ENCODE results near the gene HSF5.
"Not testable (repeated sequence)": the region's sequence is repeated elsewhere in the genome, so short reads cannot be mapped to it uniquely, and the experiment has no call there.

The HSF5 gene

DNA sequence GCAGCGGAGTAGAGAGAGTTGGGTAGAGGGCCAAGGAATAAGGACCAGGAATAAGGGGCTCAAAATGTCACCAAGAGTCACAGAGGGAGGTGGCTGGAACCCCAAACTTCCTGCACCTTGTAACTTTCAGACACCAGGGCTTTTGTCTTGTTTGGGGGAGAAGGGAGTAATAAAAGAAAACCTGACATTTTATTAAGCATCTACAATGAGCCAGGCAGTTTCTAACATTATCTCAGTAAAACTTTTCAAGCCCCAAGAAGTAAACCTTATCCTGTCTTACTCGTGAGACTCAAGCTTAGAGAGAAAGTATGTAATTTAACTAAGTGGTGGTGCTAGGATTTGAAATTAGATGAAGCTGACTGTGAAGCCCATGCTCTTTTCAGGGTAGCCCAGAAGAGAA, 27.1 kb upstream of the HSF5 start:
- no peak for DNase-seq

DNA sequence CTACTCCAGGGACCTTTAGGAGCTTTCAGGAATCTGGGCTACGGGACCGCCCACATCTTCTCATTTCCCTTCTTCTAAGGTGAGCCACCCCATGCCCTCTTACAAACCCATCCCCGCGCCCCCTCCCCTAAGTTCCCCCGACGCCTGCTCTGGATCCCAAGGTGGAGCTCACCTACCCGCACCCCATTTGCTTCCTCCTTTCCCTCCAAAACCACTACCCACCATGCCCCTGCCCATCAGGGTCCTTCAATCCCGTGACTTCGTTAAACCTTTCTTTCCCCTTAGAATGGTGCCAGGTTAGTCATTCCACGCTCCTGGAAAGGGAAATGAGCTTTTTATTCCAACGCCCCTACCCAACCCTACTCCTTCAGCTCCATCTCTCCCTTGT, 26.6 kb upstream of the HSF5 start:
- DNase-seq, result no peak

DNA sequence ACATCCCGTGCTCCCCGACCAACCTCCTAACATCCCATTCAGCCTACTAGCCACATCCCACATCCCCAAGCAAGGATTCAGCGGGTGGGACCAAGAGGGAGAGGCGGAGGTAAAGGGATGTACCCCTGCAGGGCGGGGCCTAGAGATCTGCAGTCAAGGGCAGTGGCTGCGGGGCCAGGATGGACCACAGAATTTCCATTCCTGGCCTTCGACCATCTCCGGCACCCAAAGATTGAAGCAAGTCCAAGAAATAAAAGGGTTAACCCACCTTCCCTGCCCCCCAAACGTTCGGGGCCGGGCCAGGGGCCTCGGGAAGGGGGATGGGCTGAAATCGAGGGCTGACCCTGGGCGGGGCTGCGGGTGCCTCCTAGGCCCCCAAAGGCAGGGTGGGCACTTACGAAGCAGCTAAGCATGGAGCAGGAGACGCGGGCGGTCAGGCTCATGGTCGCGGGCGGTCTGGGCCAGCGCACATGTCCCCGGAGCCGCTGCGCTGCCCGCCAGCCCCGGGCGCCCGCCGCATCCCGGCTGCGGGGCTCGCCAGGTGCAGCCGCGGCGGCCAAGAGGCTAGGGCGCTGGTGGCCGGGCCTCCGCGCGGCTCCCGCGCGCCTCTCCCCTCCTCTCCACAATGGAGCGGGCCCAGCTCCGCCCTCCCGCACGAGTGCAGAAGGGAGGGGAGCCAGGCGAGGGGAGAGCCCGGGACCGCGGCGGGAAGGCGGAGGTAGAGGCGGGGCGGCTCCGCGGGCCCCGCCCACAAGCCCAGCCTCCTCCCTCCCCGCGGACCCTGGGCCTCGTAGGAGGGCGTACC, 26.0 kb upstream of the HSF5 start, which contains the start of gene MTMR4:
Gene MTMR4, minus strand, starts transcription at position 674 of the 805 bp plus-strand sequence. Its CDS starts 231 bp downstream, at position 443.
- peak; percentile 87 for DNase-seq

DNA sequence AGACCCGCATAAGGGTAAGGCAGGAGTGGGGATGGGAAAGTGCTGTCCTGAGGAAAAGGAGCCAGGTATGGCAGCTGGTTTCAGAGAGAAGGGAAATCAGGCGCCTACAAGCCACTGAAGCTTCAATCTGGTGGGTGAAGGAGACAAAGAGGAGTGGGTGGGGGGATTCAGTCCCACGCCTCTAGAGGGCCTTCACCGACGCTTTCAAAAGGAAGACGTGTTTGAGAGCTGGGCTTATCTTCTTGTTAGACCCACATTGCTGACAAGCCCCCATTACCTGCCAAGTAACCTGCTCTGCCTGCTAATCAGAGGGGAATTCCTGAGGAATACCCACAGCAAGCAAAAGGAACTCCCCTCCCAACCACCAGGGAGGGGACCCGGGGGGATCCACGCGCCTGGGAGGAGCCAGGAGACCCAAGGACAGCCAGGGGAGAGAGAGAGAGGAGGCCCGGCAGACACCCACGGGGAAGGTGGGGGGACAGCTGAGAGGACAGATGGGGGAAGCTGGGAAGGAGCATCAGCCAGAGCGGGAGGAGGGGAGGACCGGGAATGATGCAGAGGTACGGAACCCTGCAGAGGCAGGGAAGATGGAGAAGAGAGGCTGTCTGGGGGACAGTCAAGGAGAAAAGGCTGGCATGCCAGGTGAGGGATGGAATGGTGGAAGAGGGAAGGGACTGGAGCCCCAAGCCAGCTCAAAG, 25.2 kb upstream of the HSF5 start:
- DNase-seq, result peak; percentile 22

DNA sequence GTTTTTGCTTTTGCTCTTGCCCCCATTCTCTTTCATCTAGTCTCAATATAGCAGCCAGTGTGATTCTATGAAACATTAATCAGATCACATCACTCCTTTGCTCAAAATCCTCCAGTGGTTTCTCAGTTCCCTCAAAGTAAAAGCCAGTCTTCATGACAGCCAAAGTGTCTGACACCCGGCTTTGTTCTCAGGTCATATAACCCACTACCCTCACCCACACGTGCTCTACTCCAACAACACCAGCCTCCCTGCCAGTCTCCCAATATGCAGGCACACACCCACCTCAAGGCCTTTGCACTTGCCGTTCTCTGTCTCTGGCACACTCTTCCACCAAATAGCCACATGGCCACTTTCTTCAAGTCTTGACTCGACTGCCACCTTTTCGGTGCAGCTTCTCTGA, 21.9 kb upstream of the HSF5 start:
- no peak for DNase-seq

DNA sequence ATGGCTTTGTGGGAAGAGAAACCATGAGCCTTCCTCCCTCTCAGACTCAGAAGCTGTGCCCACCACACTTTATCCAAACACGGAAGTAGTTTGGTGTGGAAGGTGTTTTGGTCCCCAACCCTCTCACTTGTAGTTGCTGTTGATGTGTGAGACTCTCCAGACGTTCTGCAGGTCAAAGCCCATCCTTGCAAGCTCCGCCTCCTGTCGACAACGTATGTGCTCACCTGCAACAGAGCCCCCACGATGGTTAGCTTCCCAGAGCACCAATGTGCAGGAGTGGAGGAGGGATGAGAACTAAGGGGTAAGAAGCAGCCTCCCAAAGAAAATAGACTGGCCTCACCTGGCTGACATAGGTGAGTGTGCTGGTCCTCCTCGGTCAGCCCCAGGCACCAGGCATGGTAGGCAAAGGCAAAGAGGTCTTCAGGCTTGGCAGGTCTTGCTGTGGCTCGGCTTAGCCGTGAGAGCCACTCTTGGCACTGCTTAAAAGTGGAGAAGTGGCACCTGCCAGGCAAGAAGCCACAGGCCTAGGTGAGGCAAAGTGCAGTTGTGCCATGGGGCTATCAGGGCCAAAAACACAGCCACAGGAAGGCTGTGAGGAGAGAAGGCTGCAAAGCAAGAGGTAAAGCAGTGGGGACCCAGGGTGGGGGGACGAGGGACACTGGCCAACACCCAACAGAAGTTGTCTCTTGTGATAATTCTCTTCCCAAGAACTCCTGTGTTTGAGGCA, 20.3 kb upstream of the HSF5 start:
- DNase-seq, result no peak

DNA sequence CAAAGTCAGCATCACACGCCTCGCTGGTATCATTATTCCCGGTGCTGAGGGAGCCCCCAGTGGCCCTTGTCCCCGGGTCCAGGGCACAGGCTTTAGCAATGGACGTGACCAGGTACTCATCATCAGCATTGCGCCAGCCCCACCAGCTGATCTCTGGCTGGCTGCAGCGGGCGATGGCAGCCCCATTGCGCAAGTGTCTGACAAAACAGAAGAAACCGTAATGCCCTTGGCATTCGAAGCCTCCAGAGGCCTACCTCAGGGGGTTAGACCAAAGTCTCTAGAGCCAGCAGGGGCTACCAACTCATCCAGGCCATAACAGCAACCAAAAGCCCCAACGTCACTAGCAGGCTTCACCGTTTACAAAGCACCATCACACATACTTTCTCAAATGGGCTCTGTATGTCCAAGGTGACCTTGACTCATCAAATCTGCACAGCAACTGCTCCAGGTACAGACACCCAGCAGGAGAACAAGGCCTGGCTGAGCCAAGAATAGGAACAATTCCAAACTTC, 19.0 kb upstream of the HSF5 start:
- DNase-seq, result no peak

DNA sequence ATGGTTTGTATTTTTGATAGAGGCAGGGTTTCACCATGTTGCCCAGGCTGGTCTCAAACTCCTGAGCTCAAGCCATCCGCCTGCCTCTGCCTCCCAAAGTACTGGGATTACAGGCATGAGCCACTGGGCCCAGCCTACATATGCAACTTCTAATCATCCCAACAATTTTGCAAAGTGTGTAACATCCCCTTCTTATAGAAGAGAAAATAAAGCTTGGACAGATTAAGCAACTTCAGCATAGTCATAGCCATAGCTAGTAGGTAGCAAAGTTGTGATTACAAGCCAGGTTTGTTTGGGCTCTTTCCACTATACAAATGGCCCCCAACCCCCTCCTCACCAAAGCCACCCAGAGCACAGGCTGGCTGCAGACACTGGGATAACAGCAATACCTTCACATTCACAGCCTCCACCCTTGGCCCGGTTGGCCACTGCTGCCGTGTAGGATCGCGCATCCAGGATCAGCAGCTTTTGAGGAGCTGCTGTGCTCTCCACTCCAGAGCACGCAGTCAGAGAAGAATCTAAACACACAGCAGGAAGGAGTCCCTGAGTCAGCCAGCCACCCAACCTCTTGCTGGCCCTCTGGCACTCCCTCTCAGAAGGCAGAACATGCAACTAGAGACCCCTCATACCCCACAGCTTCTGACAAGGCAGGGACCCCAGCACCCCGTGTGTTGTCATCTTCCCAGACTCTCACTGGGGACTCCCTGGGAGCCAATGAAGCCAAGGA, 18.3 kb upstream of the HSF5 start:
- no peak for DNase-seq

DNA sequence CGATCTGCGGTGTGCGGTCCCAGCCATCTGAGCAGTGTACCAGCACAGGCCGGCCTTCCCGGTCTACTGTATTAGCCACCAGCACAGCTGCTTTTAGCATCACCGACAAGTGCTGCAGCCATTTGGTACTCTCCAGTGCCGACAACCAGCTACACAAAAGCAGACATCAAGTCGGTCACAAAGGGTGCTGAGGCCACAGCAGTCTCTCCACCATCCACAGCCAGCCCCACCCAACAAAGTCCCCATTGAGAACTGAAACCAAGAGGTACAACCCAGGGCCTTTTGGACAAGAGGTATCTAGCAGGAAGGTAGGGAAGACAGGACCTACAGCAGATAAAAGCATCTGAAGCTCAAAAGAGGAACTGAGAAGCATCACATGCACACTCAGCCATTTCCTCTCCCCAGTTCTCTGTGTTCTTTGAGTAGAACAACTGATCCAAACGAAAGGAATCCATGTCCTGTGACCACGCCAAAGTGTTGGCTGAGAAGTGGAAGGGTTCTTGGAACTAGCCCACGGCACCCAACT, 16.7 kb upstream of the HSF5 start:
- DNase-seq, result no peak

DNA sequence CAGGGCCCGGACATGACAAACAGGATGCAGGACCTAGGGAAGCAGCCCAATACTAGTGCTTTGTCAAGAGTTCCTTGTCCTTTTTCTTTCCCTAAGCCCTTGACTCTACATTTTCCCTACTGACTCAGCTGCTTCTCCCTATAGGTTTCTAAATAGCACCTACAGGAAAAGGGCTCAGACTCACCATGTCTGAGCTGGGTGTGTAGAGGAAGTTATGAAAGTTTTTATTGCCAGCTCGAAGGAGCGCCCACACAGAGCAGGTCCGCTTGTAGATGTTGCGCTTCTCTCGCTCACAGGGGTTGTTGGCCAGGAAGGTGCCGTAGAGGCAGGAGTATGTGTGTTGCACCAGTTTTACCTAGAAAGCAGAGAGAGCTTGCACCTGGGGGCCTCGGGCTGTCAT, 15.7 kb upstream of the HSF5 start:
- DNase-seq, result no peak

DNA sequence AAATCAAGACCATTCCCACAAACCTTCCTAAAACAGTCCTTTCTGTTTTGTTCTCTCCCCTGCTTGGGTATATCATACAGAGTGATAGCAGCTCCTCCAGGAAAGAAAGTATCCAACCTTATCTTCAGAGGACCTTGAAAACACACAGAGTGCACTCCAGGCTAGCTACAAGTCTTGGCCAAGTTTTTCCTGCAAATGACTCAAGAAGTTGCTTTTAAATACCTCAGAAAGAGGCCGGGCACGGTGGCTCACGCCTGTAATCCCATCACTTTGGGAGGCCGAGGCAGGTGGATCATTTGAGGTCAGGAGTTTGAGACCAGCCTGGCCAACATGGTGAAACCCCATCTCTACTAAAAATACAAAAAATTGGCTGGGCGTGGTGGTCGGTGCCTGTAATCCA, 14.9 kb upstream of the HSF5 start:
- not testable (repeated sequence) for DNase-seq

DNA sequence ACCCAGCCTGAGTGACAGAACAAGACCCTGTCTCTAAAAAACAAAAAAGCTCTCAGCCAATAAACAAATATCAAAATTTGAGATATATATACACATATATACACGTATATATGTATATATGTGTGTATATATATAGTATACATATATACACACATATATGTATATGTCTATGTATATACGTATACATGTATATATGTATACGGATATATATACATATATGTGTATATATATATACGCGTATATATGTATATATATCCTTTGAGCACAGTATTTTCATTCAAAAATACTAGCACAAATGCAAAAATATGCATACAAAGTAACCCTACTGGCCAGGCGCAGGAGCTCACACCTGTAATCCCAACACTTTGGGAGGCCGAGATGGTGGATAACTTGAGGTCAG, 13.2 kb upstream of the HSF5 start:
- no peak for DNase-seq

DNA sequence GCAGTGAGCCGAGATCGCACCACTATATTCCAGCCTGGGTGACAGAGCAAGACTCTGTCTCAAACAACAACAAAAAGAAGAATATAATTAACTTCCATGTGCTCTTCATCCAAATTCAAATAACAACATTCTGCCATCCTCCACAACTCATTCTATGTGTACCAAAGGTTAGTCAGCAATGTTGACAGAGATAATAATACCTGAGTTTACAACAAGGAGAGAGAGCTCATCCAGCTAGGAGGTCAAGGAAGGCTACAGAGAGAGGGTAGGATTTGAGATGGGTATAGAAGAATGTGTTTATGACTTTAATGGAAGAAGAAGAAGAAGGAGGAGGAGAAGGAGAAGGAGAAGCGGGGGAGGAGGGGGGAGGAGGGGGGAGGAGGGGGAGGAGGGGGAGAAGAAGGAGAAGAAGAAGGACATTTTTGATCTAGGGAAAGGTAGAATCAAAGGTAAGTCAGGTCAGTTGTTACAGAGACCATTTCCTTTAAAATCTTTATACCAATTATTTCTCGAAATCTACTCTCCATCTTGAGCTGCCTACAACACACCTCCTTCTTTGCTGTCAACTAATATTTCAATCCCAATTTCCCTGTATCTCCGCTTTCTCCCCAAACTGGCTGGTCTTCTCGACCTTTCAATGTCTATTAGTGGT, 10.1 kb upstream of the HSF5 start:
- DNase-seq, result no peak

DNA sequence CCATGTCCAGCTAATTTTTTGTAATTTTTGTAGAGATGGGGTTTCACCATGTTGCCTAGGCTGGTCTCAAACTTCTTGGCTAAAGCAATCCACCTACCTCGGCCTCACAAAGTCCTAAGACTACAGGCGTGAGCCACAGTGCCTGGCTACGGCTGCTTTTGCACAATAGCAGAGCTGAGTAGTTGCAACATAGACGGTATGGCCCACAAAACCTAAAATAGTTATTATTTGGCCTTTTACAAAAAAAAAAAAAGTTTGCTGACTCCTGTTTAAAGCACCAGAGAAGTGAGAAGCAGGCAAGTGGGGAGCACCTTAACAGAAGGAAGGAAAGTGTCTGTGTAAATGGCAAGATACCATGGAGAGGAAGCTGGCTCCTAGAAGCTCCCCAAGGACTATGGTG, 5.3 kb upstream of the HSF5 start:
- no peak for DNase-seq

DNA sequence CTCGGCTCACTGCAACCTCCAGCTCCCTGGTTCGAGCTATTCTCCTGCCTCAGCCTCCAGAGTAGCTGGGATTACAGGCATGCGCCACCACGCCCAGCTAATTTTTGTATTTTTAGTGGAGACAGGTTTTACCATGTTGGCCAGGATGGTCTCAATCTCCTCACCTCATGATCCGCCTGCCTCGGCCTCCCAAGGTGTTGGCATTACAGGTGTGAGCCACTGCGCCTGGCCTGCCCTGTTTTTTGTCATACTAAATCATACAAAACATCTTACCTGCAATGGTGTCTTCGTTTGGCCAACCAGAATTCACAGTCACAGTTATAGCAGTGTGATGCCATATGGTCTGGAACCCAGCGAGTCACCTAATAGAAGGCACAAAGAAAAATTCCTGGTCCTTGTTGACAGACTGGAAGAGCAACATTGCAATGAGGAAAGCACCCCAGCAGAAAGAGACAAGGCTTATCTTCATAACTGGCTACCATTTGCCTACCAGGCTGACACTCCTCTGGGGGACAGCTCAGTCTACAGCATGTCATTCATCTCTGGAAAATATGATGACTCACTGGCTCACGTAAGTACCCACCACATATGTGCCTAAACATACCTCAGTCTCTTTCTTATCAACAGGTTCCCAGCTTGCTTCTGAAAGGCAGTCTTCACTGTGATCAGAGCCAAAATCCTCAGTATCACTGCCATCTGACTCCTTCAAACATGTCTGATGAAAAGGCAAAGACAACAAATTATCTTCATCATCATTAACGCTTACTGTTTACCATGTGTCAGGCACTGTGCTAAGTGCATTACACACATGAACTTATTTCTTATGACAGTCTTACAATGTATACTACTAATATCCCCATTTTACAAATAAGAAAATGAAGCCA, 4.3 kb upstream of the HSF5 start:
- peak; percentile 52 for DNase-seq

DNA sequence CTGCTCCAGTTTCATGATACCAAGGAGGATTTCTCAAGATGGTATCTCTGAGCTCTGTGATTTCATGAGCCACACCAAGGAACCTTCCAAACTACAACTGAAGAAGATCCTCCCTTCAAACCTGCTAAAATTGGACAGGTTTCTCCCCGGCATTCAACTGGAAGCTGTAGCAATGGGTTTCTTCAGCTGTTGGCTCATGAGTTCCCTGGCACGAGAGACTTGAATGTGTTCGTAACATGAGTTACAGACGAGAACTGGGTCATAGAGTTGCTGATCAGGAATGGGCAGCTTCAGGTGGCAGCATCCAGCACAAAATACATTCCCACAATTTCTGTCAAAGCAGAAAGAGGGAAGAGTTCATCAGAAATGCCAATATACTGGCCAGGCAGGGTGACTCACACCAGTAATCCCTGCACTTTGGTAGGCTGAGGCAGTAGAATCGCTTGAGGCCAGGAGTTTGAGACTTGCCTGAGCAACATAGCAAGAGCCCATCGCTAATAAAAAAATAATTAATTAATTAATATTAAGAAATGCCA, 3.4 kb upstream of the HSF5 start:
- DNase-seq, result no peak

DNA sequence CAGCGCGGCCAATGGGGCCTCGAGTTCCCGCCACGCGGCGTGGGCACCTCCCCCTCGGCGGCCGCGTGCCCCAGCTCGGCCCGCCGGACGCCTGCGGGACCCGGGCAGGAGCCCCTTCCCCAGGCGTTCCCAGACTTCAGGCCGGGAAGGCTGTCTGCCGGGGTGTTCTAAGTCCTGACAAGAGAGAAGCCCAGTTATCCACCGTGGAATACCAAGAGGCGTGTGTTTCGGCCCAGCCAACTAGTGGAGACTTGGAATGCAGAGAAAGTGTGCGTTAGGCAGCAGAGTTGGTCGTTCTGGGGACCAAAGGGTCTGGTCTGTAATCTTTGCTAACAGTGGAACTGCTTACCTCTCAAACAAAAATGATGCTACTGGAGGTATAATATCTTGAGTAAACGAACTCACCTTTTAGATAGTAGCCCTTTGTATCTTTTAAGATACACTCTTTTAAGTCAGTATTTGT, 251 bp upstream of the HSF5 start:
- no peak for DNase-seq

DNA sequence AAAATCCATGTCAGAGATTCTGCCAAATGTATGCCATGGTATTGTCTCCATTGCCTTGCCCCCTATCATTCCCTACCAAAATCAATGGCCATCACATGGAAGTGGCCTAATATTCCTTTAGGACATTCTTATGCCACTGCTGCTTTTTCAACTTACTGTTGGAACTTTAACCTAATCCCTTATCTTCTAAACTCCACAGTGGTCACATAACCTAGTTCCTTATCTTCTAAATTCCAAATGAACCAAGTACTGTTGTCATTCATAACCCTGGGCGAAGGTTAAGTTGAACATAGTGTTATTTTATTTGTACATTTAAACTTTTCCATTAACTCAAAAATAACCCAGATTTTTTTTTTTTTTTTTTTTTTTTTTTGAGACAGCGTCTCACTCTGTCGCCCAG, 3.6 kb downstream of the HSF5 start:
- no peak for DNase-seq

DNA sequence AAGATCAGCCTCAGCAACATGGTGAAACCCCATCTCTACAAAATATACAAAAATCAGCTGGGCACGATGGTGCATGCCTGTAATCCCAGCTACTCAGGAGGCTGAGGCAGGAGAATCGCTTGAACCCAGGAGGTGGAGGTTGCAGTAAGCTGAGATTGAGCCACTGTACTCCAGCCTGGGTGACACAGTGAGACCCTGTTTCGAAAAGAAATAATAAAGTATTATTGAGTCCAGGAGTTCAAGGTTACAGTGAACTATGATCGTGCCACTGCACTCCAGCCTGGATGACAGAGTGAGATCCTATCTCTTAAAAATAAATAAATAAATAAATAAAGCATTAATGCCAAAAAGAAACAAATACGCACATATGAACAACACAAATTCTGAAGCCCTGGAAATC, 6.4 kb downstream of the HSF5 start:
- DNase-seq, result not testable (repeated sequence)

DNA sequence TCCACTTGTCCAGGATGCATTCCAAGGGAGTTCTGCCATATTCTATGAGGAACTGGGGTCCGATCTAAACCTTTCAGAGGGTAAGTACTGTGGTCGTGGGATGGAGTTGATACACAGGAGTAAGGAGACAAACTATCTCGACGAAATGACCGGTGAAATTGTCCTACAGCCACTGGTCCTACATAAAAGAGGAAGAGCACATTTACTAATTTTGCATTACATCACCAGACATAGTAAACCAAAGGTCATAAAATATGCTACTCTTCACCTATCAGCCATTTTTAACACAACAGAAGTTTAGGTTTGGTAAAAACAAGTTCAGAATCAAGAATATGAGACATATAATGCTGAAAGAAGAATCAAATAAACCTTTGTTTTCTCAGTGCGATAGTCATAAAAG, 8.1 kb downstream of the HSF5 start:
- DNase-seq, result no peak

DNA sequence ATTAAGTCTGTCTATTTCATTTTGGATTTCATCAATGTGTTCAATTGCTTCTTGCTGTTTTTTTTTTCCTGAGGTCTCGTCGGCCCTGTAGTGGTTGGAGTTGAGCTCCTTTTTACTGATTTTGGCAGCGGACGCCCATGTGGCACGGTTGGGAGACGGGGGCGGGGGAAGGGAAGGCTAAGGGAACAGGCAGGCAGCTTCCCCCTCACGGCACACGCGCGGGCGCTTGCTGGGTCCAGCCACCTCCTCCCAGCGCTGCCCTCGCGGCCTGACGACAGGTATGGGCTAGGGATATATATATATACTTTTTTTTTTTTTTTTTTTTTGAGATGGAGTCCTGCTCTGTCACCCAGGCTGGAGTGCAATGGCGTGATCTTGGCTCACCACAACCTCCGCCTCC, 11.4 kb downstream of the HSF5 start:
- DNase-seq, result no peak
